SK-N-SH (cell line): ENCODE measurements around the gene NCAPH2. TPM values are rescaled to one million over a fixed set of nuclear protein-coding genes. Genes with fewer than 3 reads are reported as not detected.

ENCODE experiments used
- CTCF ChIA-PET: fragments of 300-600, 350-600 bp; formaldehyde crosslinking; extraction: SDS; loops from one replicate; lab custom pipeline; 2021; lab: Yijun Ruan, JAX
- POLR2A ChIA-PET: fragments of 350-600 bp; sonication (Branson Sonifier 250); formaldehyde crosslinking; extraction: SDS; loops from one replicate; lab custom pipeline; 2020; ENCODE audit warnings: antibody characterized with exemption, inconsistent platforms; lab: Yijun Ruan, JAX
- DNase-seq: peaks from one replicate; pipeline ENCODE4 v3.0.0; 2012
- H2AFZ ChIP-seq: fragments of 200-600 bp; sonication (generic); 2 replicates; pipeline ENCODE4 v1.8.1; 2016; ENCODE audit warnings: antibody characterized with exemption, mild to moderate bottlenecking, low read depth
- H3F3A ChIP-seq: fragments of 200-600 bp; sonication (generic); replicated peaks from 2 replicates; pipeline ENCODE3; 2016; ENCODE audit warnings: antibody characterized with exemption, mild to moderate bottlenecking; ENCODE audit not compliant: insufficient read depth
- H3K27ac ChIP-seq, 2 experiments: fragments of 200-500 bp in 1 of 2; fragments of 200-600 bp in 1 of 2; sonication (Bioruptor generic) in 1 of 2; sonication (generic), shearing (Covaris generic) in 1 of 2; 2 replicates each; pipeline versions ENCODE4 v1.5.1 to v1.6.1; 2014 to 2016; ENCODE audit warnings: low read depth in 2 of 2, inconsistent platforms in 1 of 2, low read length in 1 of 2, mild to moderate bottlenecking in 1 of 2, mixed read lengths in 1 of 2
- H3K27me3 ChIP-seq: fragments of 200-600 bp; sonication (generic), shearing (Covaris generic); 2 replicates; pipeline ENCODE4 v1.6.1; 2016; ENCODE audit warnings: mixed run types; ENCODE audit not compliant: insufficient read depth
- H3K36me3 ChIP-seq, 2 experiments: fragments of 200-500 bp in 1 of 2; fragments of 200-600 bp in 1 of 2; sonication (Bioruptor generic) in 1 of 2; sonication (generic) in 1 of 2; replicated peaks in 1 of 2; 2 replicates each; pipeline versions ENCODE3 to v1.5.1; 2014 to 2016; ENCODE audit warnings: low read length in 1 of 2, mild to moderate bottlenecking in 1 of 2; ENCODE audit not compliant: insufficient read depth in 2 of 2, control insufficient read depth in 1 of 2
- H3K4me1 ChIP-seq, 2 experiments: fragments of 200-500 bp in 1 of 2; fragments of 200-600 bp in 1 of 2; sonication (Bioruptor generic) in 1 of 2; sonication (generic), shearing (Covaris generic) in 1 of 2; 2 replicates each; pipeline versions ENCODE4 v1.5.1 to v1.6.1; 2014 to 2016; ENCODE audit warnings: low read depth in 1 of 2, low read length in 1 of 2, mixed run types in 1 of 2; ENCODE audit not compliant: insufficient read depth in 2 of 2, control insufficient read depth in 1 of 2
- H3K4me2 ChIP-seq: fragments of 200-600 bp; sonication (generic), shearing (Covaris generic); 2 replicates; pipeline ENCODE4 v1.6.1; 2017; ENCODE audit warnings: mixed run types
- H3K4me3 ChIP-seq, 2 experiments: fragments of 200-500 bp in 1 of 2; fragments of 200-600 bp in 1 of 2; sonication (Bioruptor generic) in 1 of 2; sonication (generic), shearing (Covaris generic) in 1 of 2; 2 replicates each; pipeline versions ENCODE4 v1.5.1 to v1.8.1; 2014 to 2016; ENCODE audit warnings: low read depth in 2 of 2, inconsistent platforms in 1 of 2, low read length in 1 of 2, mild to moderate bottlenecking in 1 of 2, mixed read lengths in 1 of 2, moderate library complexity in 1 of 2
- H3K79me2 ChIP-seq: fragments of 200-600 bp; sonication (generic); 2 replicates; pipeline ENCODE4 v1.8.1; 2017; ENCODE audit warnings: mild to moderate bottlenecking; ENCODE audit not compliant: insufficient read depth
- H3K9ac ChIP-seq: fragments of 200-600 bp; sonication (generic); 2 replicates; pipeline ENCODE4 v1.6.1; 2017; ENCODE audit warnings: mixed run types
- H3K9me2 ChIP-seq: fragments of 200-600 bp; sonication (generic); 2 replicates; pipeline ENCODE4 v1.6.1; 2017; ENCODE audit warnings: mixed run types
- H3K9me3 ChIP-seq: fragments of 200-600 bp; sonication (generic); 2 replicates; pipeline ENCODE4 v1.6.1; 2017; ENCODE audit warnings: mixed run types, mild to moderate bottlenecking, moderate library complexity
- H4K20me1 ChIP-seq: fragments of 200-600 bp; sonication (generic); 2 replicates; pipeline ENCODE4 v1.6.1; 2017; ENCODE audit warnings: mild to moderate bottlenecking, mixed run types; ENCODE audit not compliant: insufficient read depth
- ELF1 ChIP-seq: IDR thresholded peaks from 2 replicates; pipeline ENCODE4 v1.4.0; 2012
- EZH2phosphoT487 ChIP-seq: fragments of 200-600 bp; sonication (generic); IDR thresholded peaks from 2 replicates; pipeline ENCODE4 v1.6.1; 2017; ENCODE audit warnings: low read depth, mixed run types, mild to moderate bottlenecking, antibody characterized with exemption, moderate library complexity, borderline replicate concordance
- FOXJ3 ChIP-seq: sonication (generic); formaldehyde crosslinking; IDR thresholded peaks from 2 replicates; pipeline ENCODE4 v1.5.1; 2020; ENCODE audit warnings: mild to moderate bottlenecking, missing genetic modification reagents
- GABPA ChIP-seq: IDR thresholded peaks from 2 replicates; pipeline ENCODE4 v1.4.0; 2012; ENCODE audit warnings: low read depth, mild to moderate bottlenecking
- JUND ChIP-seq: IDR thresholded peaks from 2 replicates; pipeline ENCODE4 v1.4.0; 2012
- MXI1 ChIP-seq: IDR thresholded peaks from 2 replicates; pipeline ENCODE4 v1.6.1; 2012; ENCODE audit warnings: mild to moderate bottlenecking, low read depth, low read length, improper control_type of control experiment
- NFIC ChIP-seq: IDR thresholded peaks from 2 replicates; pipeline ENCODE4 v1.4.0; 2012; ENCODE audit warnings: borderline replicate concordance
- NRF1 ChIP-seq: IDR thresholded peaks from 2 replicates; pipeline ENCODE4 v1.6.1; 2012; ENCODE audit warnings: low read depth, mild to moderate bottlenecking, low read length
- PBX3 ChIP-seq: IDR thresholded peaks from 2 replicates; pipeline ENCODE4; 2012
- POLR2AphosphoS5 ChIP-seq: IDR thresholded peaks from 2 replicates; pipeline ENCODE4 v1.6.1; 2012; ENCODE audit warnings: low read depth, low read length
- RAD21 ChIP-seq: IDR thresholded peaks from 2 replicates; pipeline ENCODE4 v1.6.1; 2012; ENCODE audit warnings: mild to moderate bottlenecking, low read length
- RCOR1 ChIP-seq: fragments of 150-350 bp; IDR thresholded peaks from 2 replicates; pipeline ENCODE4 v1.6.1; 2017; ENCODE audit warnings: antibody characterized with exemption, low read length
- REST ChIP-seq: IDR thresholded peaks from 2 replicates; pipeline ENCODE4 v1.6.1; 2012; ENCODE audit warnings: mild to moderate bottlenecking, low read depth, low read length, moderate library complexity
- RXRA ChIP-seq: IDR thresholded peaks from 2 replicates; pipeline ENCODE4 v1.4.0; 2012; ENCODE audit warnings: low read depth, mild to moderate bottlenecking, borderline replicate concordance
- SIN3A ChIP-seq: IDR thresholded peaks from 2 replicates; pipeline ENCODE4 v1.6.1; 2012; ENCODE audit warnings: low read depth, mild to moderate bottlenecking, low read length, moderate library complexity, borderline replicate concordance
- SMC3 ChIP-seq: IDR thresholded peaks from 2 replicates; pipeline ENCODE4 v1.6.1; 2012; ENCODE audit warnings: low read depth, low read length, improper control_type of control experiment
- TEAD4 ChIP-seq: IDR thresholded peaks from 2 replicates; pipeline ENCODE4 v1.4.0; 2012; ENCODE audit warnings: mild to moderate bottlenecking, borderline replicate concordance; ENCODE audit not compliant: insufficient read depth
- USF2 ChIP-seq: fragments of 150-350 bp; IDR thresholded peaks from 2 replicates; pipeline ENCODE4 v1.6.1; 2017; ENCODE audit warnings: antibody characterized with exemption, low read length, low read depth, borderline replicate concordance
- ZBTB33 ChIP-seq: IDR thresholded peaks from 2 replicates; pipeline ENCODE4 v1.4.0; 2012; ENCODE audit warnings: low read depth, borderline replicate concordance
- WGBS: methylation state at CpG from one replicate; pipeline ENCODE4 v1.1.6; 2017; ENCODE audit warnings: low lambda C conversion rate; 5-methylcytosine and 5-hydroxymethylcytosine counted together
- polyA plus RNA-seq, 3 experiments: library from polyadenylated mRNA; depleted of rRNA; stranded (reverse); fragments of >200 nt; gene quantifications; 2 replicates each; pipeline ENCODE4 v1.2.3, GENCODE V29; 2012

NCAPH2 gene
- polyA plus RNA-seq, 1 of the 3 experiments (the other 2 are of a cell fraction), result 22.4 TPM

GRCh38 chr22:50504369-50505211 is 3.4 kb upstream of the NCAPH2 start (continued):
- TF ChIP-seq SMC3, result no peak

- WGBS, result 93% methylated on average over 4 of the region's 14 CpGs
- H3F3A ChIP-seq, result peaks cover 6% of the 10 kb centered on the region
- H3K9me2 ChIP-seq, result no peaks in the 10 kb centered on the region
- H3K79me2 ChIP-seq, result peaks cover 45% of the 10 kb centered on the region
- H4K20me1 ChIP-seq, result no peaks in the 10 kb centered on the region
- no peak for DNase-seq
- H3K4me3 ChIP-seq, result no peak overlapping the region
- H3K4me2 ChIP-seq, result no peak overlapping the region
- no peak overlapping the region for H2AFZ ChIP-seq
- H3K4me1 ChIP-seq, result peaks cover 7 to 14% of the 10 kb centered on the region in 2 experiments; a peak in 3 of 4 replicates
- ChIA-PET CTCF (no interaction called here), POLR2A (no interaction called here)
- TF ChIP-seq RCOR1 (no peak), SIN3A (no peak), POLR2AphosphoS5 (no peak), FOXJ3 (CRISPR knock-in tag) (no peak), ZBTB33 (no peak), PBX3 (no peak), USF2 (no peak), EZH2phosphoT487 (no peak), RAD21 (no peak), GABPA (no peak), TEAD4 (no peak), MXI1 (no peak), REST (no peak), NRF1 (no peak), NFIC (no peak), RXRA (no peak), ELF1 (no peak), JUND (no peak)
- H3K9ac ChIP-seq, result no peak overlapping the region
- H3K36me3 ChIP-seq, result peaks cover 0 to 18% of the 10 kb centered on the region in 2 experiments
- H3K27me3 ChIP-seq, result no peaks in the 10 kb centered on the region
- no peak overlapping the region for H3K27ac ChIP-seq
- no peaks in the 10 kb centered on the region for H3K9me3 ChIP-seq
These were observed 2.7 kb upstream of the NCAPH2 start for GRCh38 chr22:50505276-50505775.
